CD4-positive, alpha-beta T cell treated with Interleukin-4 for 1 hour (primary cell): ENCODE measurements around the gene NUTM2D.
"Not testable (repeated sequence)": the region's sequence is repeated elsewhere in the genome, so short reads cannot be mapped to it uniquely, and the experiment has no call there.

Experiments
- DNase-seq, 2 donors: peaks; one replicate each; pipeline ENCODE4 v3.0.0-alpha.2; 2020 to 2022

Gene NUTM2D

GRCh38 chr10:87383149-87383857 is 25.8 kb downstream of the NUTM2D start:
- not testable (repeated sequence) for DNase-seq

- not testable (repeated sequence) for DNase-seq
Observed at GRCh38 chr10:87384283-87384682, 26.7 kb downstream of the NUTM2D start.

GRCh38 chr10:87385762-87386360 is 28.3 kb downstream of the NUTM2D start:
- DNase-seq = not testable (repeated sequence)

GRCh38 chr10:87391360-87391759 is 33.8 kb downstream of the NUTM2D start:
- not testable (repeated sequence) for DNase-seq

GRCh38 chr10:87396206-87396605 is 38.7 kb downstream of the NUTM2D start:
- not testable (repeated sequence) for DNase-seq

- DNase-seq = not testable (repeated sequence)
Observed at GRCh38 chr10:87398436-87398835, 40.9 kb downstream of the NUTM2D start.

GRCh38 chr10:87407516-87408467 is 50.2 kb downstream of the NUTM2D start:
- peak in 1 of 2 donors; percentile 8 for DNase-seq

- DNase-seq = not testable (repeated sequence)
Observed at GRCh38 chr10:87413921-87414320, 56.4 kb downstream of the NUTM2D start.
